Occipital lobe (tissue), 1 donor: ENCODE data around the gene SMARCD3. TPM values are rescaled to one million over a fixed set of nuclear protein-coding genes. Genes with fewer than 3 reads are reported as not detected.

Experiments
- total RNA-seq: library from RNA; depleted of rRNA; stranded (reverse); fragments of >200 nt; gene quantifications from one replicate; pipeline ENCODE4 v1.2.3, GENCODE V29; 2014

SMARCD3 gene
- total RNA-seq, 1 donor from 2014 or later: 147 TPM

Other genes with a start within 250 kb of the SMARCD3 start
- 1.9 TPM for gene ATG9B, start 224.2 kb downstream of the SMARCD3 start, total RNA-seq
- 24.3 TPM for gene ABCB8, start 220.2 kb downstream of the SMARCD3 start, total RNA-seq
- gene ASIC3, start 200.2 kb downstream of the SMARCD3 start, total RNA-seq: 0.62 TPM
- 37.3 TPM for gene CDK5, start 190.8 kb downstream of the SMARCD3 start, total RNA-seq
- 13.7 TPM for gene SLC4A2, start 189.1 kb downstream of the SMARCD3 start, total RNA-seq
- gene FASTK, start 167.9 kb downstream of the SMARCD3 start, total RNA-seq: 30.7 TPM
- gene TMUB1, start 165.2 kb downstream of the SMARCD3 start, total RNA-seq: 9.7 TPM
- 85.6 TPM for gene AGAP3, start 162.2 kb downstream of the SMARCD3 start, total RNA-seq
- not detected for gene GBX1, start 81.0 kb downstream of the SMARCD3 start, total RNA-seq
- not detected for gene ASB10, start 61.4 kb downstream of the SMARCD3 start, total RNA-seq
- gene H2BK1, start 38.2 kb downstream of the SMARCD3 start, total RNA-seq: not detected
- 29.5 TPM for gene ABCF2, start 21.5 kb downstream of the SMARCD3 start, total RNA-seq
- 19.0 TPM for gene CHPF2, start 16.2 kb downstream of the SMARCD3 start, total RNA-seq
- gene NUB1, start 93.1 kb upstream of the SMARCD3 start, total RNA-seq: 33.5 TPM
- gene WDR86, start 161.3 kb upstream of the SMARCD3 start, total RNA-seq: 50.2 TPM
- not detected for gene CRYGN, start 191.4 kb upstream of the SMARCD3 start, total RNA-seq